Endothelial cell of umbilical vein (primary cell): ENCODE measurements around the gene C1QTNF2. TPM values are rescaled to one million over a fixed set of nuclear protein-coding genes. Genes with fewer than 3 reads are reported as not detected.

Source experiments
- BruUV-seq: library from RNA; stranded (reverse); fragments of 400-500 nt; replicated peaks from 2 replicates; lab custom pipeline; 2021; lab: Mats Ljungman, UMichigan
- CTCF ChIA-PET: fragments of 300-600, 350-600 bp; sonication (Branson Sonifier 250); formaldehyde crosslinking; loops from one replicate; lab custom pipeline; 2021; ENCODE audit warnings: antibody characterized with exemption, inconsistent platforms; lab: Charles Lee
- POLR2A ChIA-PET: fragments of 300-600, 350-600 bp; sonication (Branson Sonifier 250); formaldehyde crosslinking; loops from one replicate; lab custom pipeline; 2021; ENCODE audit warnings: antibody characterized with exemption, inconsistent platforms; lab: Charles Lee
- DNase-seq: peaks from one replicate; pipeline ENCODE4 v3.0.0-alpha.2; 2011; ENCODE audit warnings: low read depth, low spot score
- FAIRE-seq: peaks from 2 replicates; lab custom pipeline; 2011; peaks lifted over from hg19 to GRCh38; lab: Jason Lieb, UNC
- H2AFZ ChIP-seq: 2 replicates; pipeline ENCODE4 v1.6.0; 2012; ENCODE audit warnings: low read depth, low read length, control low read depth, inconsistent platforms
- H3K27ac ChIP-seq: 2 replicates; pipeline ENCODE4 v1.5.1; 2011; ENCODE audit warnings: low read depth, mild to moderate bottlenecking, control low read depth, low read length, moderate library complexity; ENCODE audit not compliant: insufficient read depth
- H3K27me3 ChIP-seq, 2 experiments: 2 replicates each; pipeline versions ENCODE4 v1.6.0 to v1.6.1; 2011; ENCODE audit warnings: low read length in 2 of 2, mixed read lengths in 1 of 2; ENCODE audit not compliant: control insufficient read depth in 2 of 2, insufficient read depth in 2 of 2
- H3K36me3 ChIP-seq, 2 experiments: 2 replicates in 1 of 2; 3 replicates in 1 of 2; pipeline ENCODE4 v1.5.1; 2011; ENCODE audit warnings: low read length in 2 of 2, mild to moderate bottlenecking in 1 of 2, moderate library complexity in 1 of 2; ENCODE audit not compliant: control insufficient read depth in 2 of 2, insufficient read depth in 2 of 2; ENCODE audit errors: extremely low read depth in 1 of 2
- H3K4me1 ChIP-seq: 3 replicates; pipeline ENCODE4 v1.5.1; 2011; ENCODE audit warnings: mild to moderate bottlenecking, low read length; ENCODE audit not compliant: control insufficient read depth, insufficient read depth; ENCODE audit errors: extremely low read depth
- H3K4me2 ChIP-seq: 2 replicates; pipeline ENCODE4 v1.6.1; 2011; ENCODE audit warnings: low read length, control low read depth, mixed read lengths; ENCODE audit not compliant: insufficient read depth
- H3K4me3 ChIP-seq, 3 experiments: fragments of 200-600 bp in 1 of 3; sonication (generic), shearing (Covaris generic) in 1 of 3; replicated peaks in 1 of 3; 2 replicates each; pipeline ENCODE4 v1.5.1; 2011 to 2016; ENCODE audit warnings: control low read depth in 3 of 3, low read length in 3 of 3, mild to moderate bottlenecking in 2 of 3, inconsistent platforms in 1 of 3, low read depth in 1 of 3, moderate library complexity in 1 of 3; ENCODE audit not compliant: insufficient read depth in 1 of 3
- H3K79me2 ChIP-seq: 2 replicates; pipeline ENCODE4 v1.6.0; 2012; ENCODE audit warnings: low read length, inconsistent platforms; ENCODE audit not compliant: control insufficient read depth, insufficient read depth
- H3K9ac ChIP-seq: replicated peaks from 2 replicates; pipeline ENCODE3; 2011; ENCODE audit warnings: low read length, control low read depth; ENCODE audit not compliant: insufficient read depth; ENCODE audit errors: extremely low read depth
- H3K9me1 ChIP-seq: replicated peaks from 3 replicates; pipeline ENCODE4 v1.6.0; 2011; ENCODE audit warnings: mild to moderate bottlenecking, low read length; ENCODE audit not compliant: control insufficient read depth, insufficient read depth; ENCODE audit errors: extremely low read depth
- H3K9me3 ChIP-seq: replicated peaks from 2 replicates; pipeline ENCODE4 v1.5.1; 2012; ENCODE audit warnings: low read length, inconsistent platforms; ENCODE audit not compliant: control insufficient read depth, insufficient read depth
- H4K20me1 ChIP-seq: replicated peaks from 2 replicates; pipeline ENCODE3; 2011; ENCODE audit warnings: mild to moderate bottlenecking, low read length; ENCODE audit not compliant: control insufficient read depth, insufficient read depth; ENCODE audit errors: extremely low read depth
- CTCF ChIP-seq, 2 donors: IDR thresholded peaks; 1 replicate in 1 of 2; 2 replicates in 1 of 2; pipeline ENCODE4 v1.5.1; 2011; ENCODE audit warnings: low read length in 2 of 2, mild to moderate bottlenecking in 2 of 2, moderate library complexity in 2 of 2, control low read depth in 1 of 2, inconsistent platforms in 1 of 2, low read depth in 1 of 2; ENCODE audit not compliant: insufficient read depth in 1 of 2; ENCODE audit errors: extremely low read depth in 1 of 2
- EZH2 ChIP-seq: IDR thresholded peaks from 2 replicates; pipeline ENCODE4 v1.6.1; 2012; ENCODE audit warnings: borderline replicate concordance, low read depth, mild to moderate bottlenecking, moderate library complexity, low read length, inconsistent platforms; ENCODE audit not compliant: severe bottlenecking
- FOS ChIP-seq: IDR thresholded peaks from 2 replicates; pipeline ENCODE4 v1.6.1; 2011; ENCODE audit warnings: mild to moderate bottlenecking, low read length, moderate library complexity, borderline replicate concordance; ENCODE audit not compliant: insufficient read depth
- GATA2 ChIP-seq: IDR thresholded peaks from 2 replicates; pipeline ENCODE4 v1.7.0; 2011; ENCODE audit warnings: low read depth, mild to moderate bottlenecking, moderate library complexity, mixed read lengths, low read length; ENCODE audit not compliant: insufficient read length, insufficient read depth
- JUN ChIP-seq: IDR thresholded peaks from 2 replicates; pipeline ENCODE4 v1.6.1; 2011; ENCODE audit warnings: borderline replicate concordance, low read depth; ENCODE audit not compliant: insufficient read length, insufficient read depth
- MAX ChIP-seq: IDR thresholded peaks from 2 replicates; pipeline ENCODE4 v1.6.1; 2011; ENCODE audit not compliant: insufficient read depth, insufficient read length
- MYC ChIP-seq: IDR thresholded peaks from one replicate; pipeline ENCODE4 v1.6.1; 2011; ENCODE audit warnings: mild to moderate bottlenecking, low read depth, low read length
- POLR2A ChIP-seq: IDR thresholded peaks from 2 replicates; pipeline ENCODE4 v1.6.1; 2012; ENCODE audit warnings: low read depth, mild to moderate bottlenecking, control low read depth, low read length
- POLR2AphosphoS5 ChIP-seq: IDR thresholded peaks from 2 replicates; pipeline ENCODE4 v1.6.1; 2012; ENCODE audit warnings: low read depth, mild to moderate bottlenecking, control low read depth, low read length, moderate library complexity; ENCODE audit not compliant: insufficient read depth
- dilution Hi-C: fragments of 300-500 bp; cut with MboI; formaldehyde crosslinking; loops from one replicate; pipeline ENCODE4 v1.15.0; 2019; ENCODE audit warnings: low sequenced_read_pairs; ENCODE audit not compliant: extremely low pct_ligation_motif_present
- intact Hi-C: fragments of 100-400 bp; cut with micrococcal nuclease; formaldehyde crosslinking; loops from one replicate; pipeline ENCODE4 v1.10.0; 2022
- polyA plus RNA-seq, 4 experiments: library from polyadenylated mRNA; depleted of rRNA in 3 of 4; stranded (reverse) in 3 of 4; unstranded in 1 of 4; fragments of >200 nt; gene quantifications; 2 replicates each; pipeline versions ENCODE4 v1.2.1 to v1.2.3, GENCODE V29; 2011 to 2012; ENCODE audit warnings: missing spikeins in 1 of 4
- total RNA-seq: library from RNA; stranded (reverse); gene quantifications from 2 replicates; pipeline ENCODE4 v1.2.3, GENCODE V29; 2021

The C1QTNF2 gene
- total and polyA plus RNA-seq, 2 donors (not counting 3 experiments of a cell fraction or from before 2014, with no cell fraction given), result 0.52 to 0.53 TPM

GRCh38 chr5:160363211-160363610, 7.2 kb downstream of the C1QTNF2 start:
- no peak for TF ChIP-seq EZH2
- TF ChIP-seq POLR2A, result no peak
- no peak for TF ChIP-seq CTCF (IDR thresholded peaks at IDR 0.05; ENCODE audit: extremely low read depth in 1 of 2, insufficient read depth in 1 of 2, low read depth in 1 of 2, low read length in 2 of 2)
- TF ChIP-seq JUN, result no peak
- no peak for TF ChIP-seq MAX
- no peak for TF ChIP-seq MYC
- no peak for TF ChIP-seq POLR2AphosphoS5
- no peak for TF ChIP-seq FOS
- no peak for TF ChIP-seq GATA2
- dilution Hi-C loops (no loop called here), intact Hi-C loops (no loop called here)
- H3K27ac ChIP-seq, result no peak overlapping the region
- no peaks in the 10 kb centered on the region for H3K9me3 ChIP-seq
- no peaks in the 10 kb centered on the region for H3K79me2 ChIP-seq
- H3K4me3 ChIP-seq, result no peak overlapping the region
- H3K9ac ChIP-seq, result no peak overlapping the region
- FAIRE-seq, result no peak
- POLR2A ChIA-PET, result no interaction called here
- H3K9me1 ChIP-seq, result no peaks in the 10 kb centered on the region
- no peak for DNase-seq
- no peaks in the 10 kb centered on the region for H4K20me1 ChIP-seq
- CTCF ChIA-PET, result interaction anchor here (1.1 kb wide), 1 partner anchor 342 kb away, joined by 3 read pairs; no protein-coding TSS in a partner anchor
- H3K36me3 ChIP-seq, result no peaks in the 10 kb centered on the region
- no peaks in the 10 kb centered on the region for H3K4me1 ChIP-seq
- no peak overlapping the region for H2AFZ ChIP-seq
- no TSS peak for BruUV-seq
- H3K27me3 ChIP-seq, result peaks cover 0 to 8% of the 10 kb centered on the region in 2 experiments
- H3K4me2 ChIP-seq, result no peak overlapping the region
